GM18861 (cell line): ENCODE measurements around the gene SELENOS.
"Not testable (repeated sequence)": the region's sequence is repeated elsewhere in the genome, so short reads cannot be mapped to it uniquely, and the experiment has no call there.

Experiments used
- ATAC-seq: cut with Tn5 transposase; IDR thresholded peaks from one replicate; pipeline ENCODE4 v1.9.1; 2021; ENCODE audit not compliant: unreplicated experiment

SELENOS gene

DNA sequence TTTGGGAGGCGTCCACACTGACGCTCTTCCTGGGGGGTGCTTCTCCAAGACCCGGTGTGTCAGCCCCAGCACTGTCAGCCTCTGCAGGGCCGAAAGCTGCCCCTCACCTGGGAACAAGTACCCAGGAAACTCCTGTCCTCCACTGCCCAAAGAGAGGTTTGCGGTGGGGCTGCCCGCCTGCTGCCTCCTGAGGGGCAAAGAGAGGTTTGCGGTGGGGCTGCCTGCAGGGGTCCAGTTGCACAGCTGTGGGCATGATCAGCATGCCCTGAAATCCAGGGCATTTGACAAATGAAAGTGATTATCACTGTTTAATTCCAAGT, 32.8 kb upstream of the SELENOS start:
- no peak for ATAC-seq

GRCh38 chr15:101309436-101310160, 32.3 kb upstream of the SELENOS start:
- no peak for ATAC-seq

DNA sequence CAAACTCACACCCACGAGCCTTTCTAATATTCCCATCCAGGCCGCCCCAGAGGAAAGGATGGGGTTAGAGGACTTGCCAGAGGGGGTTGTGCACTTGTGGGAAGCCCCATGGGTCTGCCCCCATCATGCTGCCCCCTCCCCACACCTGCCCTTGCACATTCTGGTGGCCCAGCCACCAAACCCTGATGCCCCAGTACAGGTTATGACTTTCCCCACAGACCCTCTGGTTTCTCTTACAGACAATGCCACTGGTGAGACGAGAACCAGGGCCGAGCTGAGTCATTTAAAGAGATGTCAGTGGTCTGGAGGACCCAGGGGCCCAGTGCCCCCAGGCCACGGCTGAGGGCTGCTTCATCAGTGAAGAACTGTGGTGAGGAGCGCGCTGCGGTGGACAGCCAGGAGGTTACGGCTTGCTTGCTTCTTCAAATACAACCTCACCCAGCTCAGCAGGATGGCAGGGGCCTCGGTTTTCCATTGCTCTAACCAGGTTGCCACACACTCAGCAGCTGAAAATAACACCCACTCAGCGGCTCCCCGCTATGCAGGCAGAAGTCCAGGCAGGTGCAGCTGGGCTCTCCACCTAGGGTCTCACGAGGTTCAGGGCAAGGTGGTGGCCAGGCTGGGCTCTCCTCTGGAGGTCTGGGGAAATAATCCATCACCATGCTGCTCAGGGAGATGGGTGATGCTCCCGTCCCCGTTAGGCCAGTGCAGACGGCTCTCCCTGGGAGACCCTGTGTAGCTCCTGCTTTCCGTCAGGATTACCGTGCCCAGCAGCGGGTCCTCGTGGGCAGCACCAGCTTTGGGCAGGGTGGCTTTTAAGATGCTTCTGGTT, 31.5 kb upstream of the SELENOS start:
- ATAC-seq: no peak

- no peak for ATAC-seq
These were observed 30.8 kb upstream of the SELENOS start for GRCh38 chr15:101307897-101308603.

DNA sequence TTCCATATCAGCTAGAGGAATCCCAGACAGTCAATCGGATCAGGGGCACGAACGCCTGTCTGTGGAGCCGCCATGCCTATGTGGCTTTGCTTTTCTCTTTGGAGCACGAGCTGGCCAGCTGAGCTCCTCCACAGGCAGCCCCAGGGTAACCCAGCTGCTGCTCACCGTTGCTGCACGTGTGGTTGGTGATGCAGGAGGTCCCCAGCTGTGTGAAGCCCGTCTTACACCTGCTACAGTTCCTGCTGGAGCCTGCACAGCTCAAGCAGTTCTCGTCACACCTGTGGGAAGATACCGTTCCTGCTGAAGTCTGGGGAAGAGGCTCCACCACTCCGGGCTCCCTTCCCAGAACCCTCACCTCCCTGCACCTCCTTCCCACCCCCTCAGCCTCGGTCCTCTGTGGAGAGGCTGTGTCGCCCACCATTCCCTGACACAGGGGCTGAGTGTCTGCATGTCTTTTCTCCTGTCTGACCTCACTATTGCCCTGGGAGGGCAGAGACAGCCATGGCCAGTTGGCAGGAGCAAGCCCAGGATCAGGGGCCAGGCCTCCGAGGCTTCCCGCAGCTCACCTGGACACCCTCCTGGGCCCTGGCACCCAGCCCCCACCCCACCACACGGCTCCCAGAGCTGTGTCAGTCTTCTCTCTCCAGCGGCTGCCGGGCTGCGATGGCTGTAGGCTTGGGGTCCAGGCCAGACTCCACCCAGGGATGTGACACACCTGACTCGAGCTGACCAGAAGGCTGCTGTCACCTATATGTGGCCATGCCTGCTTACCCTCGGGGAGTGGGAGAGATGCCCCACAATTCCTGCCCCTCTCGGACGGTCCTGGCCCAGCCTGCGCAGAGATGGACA, 30.0 kb upstream of the SELENOS start:
- ATAC-seq: no peak

- ATAC-seq: no peak
These were observed 29.2 kb upstream of the SELENOS start for GRCh38 chr15:101306341-101307047.

GRCh38 chr15:101305820-101306255, 28.6 kb upstream of the SELENOS start:
- ATAC-seq: no peak

GRCh38 chr15:101303408-101303807, 26.1 kb upstream of the SELENOS start:
- ATAC-seq: no peak

GRCh38 chr15:101296418-101297405, 19.4 kb upstream of the SELENOS start:
- ATAC-seq: no peak

DNA sequence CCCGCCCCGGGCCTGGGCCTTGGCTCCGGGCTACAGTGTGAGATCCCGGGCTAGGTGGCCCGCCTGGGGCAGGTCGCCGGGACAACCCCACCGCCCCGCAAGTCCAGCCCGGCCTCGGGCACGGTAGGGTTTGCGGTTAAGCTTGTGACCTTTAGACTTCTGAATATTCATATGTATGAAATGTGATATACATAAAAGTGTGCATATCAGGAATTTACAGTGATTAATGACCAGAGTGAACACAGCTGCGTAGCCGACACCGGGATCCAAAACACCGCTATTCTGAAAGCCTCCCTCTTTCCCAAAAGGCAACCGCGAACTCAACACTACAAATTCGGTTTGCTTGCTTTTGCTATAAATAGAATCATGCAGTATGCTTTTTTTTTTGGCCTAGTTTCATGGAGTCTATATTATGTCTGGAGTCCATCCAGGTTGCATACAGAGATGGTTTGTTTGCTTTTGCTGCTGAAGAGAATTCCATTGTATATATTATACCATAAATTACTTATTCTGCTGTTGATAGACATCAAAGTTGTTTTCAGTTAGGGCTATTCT, 18.4 kb upstream of the SELENOS start:
- ATAC-seq: no peak

DNA sequence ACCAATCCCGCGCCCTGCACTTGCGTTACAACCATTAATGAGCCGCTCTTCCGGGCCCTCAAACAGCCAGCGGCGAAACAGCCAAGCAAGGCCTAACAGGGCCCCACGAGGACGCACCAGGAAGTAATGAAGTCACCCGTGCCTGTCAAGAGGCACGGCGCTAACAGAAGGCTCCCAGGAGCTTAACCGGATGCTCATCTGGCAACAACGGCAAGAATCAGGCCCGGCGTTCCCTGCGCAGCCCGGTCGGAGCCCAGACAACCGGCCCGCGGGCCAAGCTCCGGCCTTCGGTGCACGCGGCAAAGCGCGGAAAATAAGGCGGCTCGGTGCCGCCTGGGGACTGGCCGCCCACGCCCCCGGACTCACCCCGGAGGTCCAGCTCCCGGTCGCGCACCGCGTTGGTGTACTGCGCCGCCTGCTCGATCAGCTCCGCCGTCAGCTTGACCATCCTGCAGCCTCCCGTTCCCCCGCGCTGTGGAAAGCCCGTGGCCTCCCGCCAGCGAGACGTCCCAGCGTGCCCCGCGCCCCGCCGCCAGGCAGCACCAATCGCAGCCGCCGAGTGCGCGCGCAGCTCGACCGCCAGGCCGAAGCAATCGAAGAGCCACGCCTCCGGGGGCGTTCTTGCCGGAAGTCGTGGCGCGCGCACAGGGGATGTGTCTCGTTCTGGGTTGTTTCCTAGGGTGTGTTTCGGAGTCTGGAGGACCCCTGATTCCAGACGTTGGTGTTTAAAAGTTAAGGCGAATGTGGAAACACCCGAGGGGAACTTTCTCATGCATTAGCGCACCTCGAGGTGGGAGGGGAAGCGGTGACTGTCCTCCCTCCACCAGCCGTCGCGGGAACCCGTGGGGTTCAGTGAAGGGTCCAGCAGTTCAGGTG, 17.7 kb upstream of the SELENOS start, which contains the start of gene SNRPA1:
Gene SNRPA1, minus strand, starts transcription at position 518 of the 876 bp plus-strand sequence. Its CDS starts 70 bp downstream, at position 448.
- ATAC-seq: peak; percentile 55

DNA sequence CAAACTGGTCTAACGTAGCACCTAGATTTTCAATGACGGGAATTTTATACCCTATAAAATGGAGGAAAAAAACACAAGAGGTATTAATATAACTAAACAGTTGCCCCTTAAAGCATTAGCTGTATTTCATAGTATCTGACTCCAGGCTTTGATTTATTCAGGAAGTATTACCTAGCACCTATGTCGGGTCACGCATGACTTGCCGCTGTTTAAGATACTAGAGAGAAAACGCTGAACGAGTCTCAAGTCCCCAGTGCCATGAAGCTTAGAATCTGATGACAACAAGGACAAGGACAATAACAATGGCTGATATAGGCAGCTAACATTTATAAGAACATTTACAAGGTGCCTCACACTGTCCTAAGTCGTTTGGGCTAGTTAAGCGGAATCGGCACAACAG, 15.8 kb upstream of the SELENOS start:
- no peak for ATAC-seq

GRCh38 chr15:101288905-101289513, 11.7 kb upstream of the SELENOS start:
- ATAC-seq: no peak

DNA sequence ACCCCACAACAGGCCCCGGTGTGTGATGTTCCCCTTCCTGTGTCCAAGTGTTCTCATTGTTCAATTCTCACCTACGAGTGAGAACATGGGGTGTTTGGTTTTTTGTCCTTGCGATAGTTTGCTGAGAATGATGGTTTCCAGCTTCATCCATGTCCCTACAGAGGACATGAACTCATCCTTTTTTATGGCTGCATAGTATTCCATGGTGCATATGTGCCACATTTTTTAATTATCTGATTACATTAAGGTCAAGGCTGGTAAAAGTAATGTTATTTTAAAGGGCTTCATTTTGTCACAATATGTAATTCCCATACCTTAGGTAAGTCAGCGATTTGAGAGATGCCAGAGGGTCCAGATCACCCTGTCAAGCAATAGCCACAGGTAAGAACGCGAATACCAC, 10.1 kb upstream of the SELENOS start:
- ATAC-seq: not testable (repeated sequence)

- ATAC-seq: no peak
These were observed 9.3 kb upstream of the SELENOS start for GRCh38 chr15:101286471-101287114.

DNA sequence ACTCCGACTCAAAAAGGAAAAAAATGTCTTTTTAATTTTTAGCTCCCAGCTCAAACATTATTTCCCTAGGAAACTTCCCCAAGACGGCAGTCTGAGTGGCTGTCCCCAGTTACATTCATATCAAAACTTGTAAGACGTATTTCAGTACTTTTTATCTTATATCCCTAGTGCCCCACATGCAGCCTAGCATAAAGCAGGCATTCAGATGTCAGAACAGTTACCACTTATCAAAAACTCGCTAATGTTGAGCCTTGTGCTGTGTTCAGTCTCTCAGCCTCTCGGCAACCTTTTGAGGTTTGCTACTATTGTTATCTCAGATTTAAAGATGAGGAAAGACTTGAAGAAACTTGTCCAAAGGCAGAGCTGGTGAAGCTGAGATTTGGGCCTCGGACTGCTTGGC, 6.6 kb upstream of the SELENOS start:
- no peak for ATAC-seq

DNA sequence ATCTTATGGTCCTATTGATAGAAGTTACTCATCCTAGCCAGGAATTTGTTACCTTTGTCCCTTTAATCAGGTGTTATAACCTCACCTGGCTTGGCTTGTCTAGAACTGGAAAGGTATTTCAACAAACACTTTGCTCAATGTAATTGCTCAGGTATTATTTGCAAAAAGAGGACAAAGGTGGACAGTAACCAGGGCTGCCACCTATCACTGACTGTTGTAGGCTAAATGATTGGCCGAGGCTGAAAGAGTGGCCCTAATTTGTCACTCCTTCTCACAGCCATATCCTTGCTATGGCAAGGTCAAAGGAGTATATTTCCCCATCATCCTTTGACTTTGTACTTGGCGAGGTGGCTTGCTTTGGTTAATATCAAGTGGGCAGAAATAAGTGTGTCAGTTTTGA, 2.7 kb upstream of the SELENOS start:
- ATAC-seq: no peak
